Measurements from ENCODE around the gene PPP6R2.

Gene PPP6R2

DNA sequence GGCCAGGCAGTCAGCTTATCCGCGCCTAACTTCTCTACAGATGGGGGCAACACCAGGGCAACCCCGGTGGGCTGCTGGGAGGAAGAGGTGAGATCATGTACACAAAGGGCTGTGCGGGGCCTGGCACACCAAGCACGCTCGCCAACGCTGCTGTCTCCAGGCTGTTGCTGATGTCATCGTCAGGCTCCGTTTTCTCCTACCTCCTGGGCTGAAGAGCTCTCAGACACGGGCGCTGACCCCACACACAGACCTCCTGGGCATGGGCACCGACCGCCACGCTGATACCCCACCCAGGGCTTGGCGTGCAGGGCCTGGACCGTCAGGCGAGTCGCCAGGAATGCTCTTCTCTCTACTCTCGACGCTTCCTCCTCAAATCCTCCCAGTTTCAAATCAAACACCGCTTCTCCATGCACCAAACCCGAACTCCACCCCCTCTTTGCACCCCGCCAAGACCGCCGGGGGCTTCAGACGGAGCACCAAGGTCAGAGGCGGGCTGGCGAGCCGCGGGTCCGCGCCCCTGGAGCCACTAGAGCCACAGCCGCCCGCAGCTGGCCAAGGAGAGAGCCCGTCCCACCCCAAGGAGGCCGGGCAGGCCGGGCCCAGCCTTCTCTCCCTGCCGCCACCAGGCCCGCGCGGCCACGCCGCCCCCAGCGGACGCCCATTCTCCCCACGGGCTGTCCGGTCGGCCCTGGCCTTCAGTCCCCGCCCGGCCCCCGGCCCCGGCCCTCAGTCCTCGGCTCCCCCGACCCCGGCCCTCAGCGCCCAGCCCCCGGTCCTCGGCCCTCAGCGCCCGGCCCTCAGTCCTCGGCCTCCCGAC, 130.9 kb downstream of the PPP6R2 start:
- Histone ChIP-seq H3K4me2 (ENCODE audit: low read length) (peak overlapping the region; percentile 97), H3K9me2 (replicated peaks; ENCODE audit: control insufficient read depth, low read length) (no peaks in the 10 kb centered on the region), H3K36me3 (ENCODE audit: control insufficient read depth, low read length) (peaks cover 40% of the 10 kb centered on the region), H3F3A (ENCODE audit: control insufficient read depth, insufficient read depth) (peaks cover 18% of the 10 kb centered on the region), H3K4me1 (ENCODE audit: control insufficient read depth, low read length) (peaks cover 51% of the 10 kb centered on the region), H4K20me1 (ENCODE audit: control insufficient read depth, insufficient read depth, low read depth, low read length) (no peaks in the 10 kb centered on the region), H3K79me2 (ENCODE audit: control insufficient read depth, low read length) (peaks cover 43% of the 10 kb centered on the region), H3K4me3 (ENCODE audit: low read length) (peak overlapping the region; percentile 82), H3K27me3 (ENCODE audit: control insufficient read depth, low read length) (peaks cover 4% of the 10 kb centered on the region; the same call in 1 of the 2 replicates), H3K9me3 (ENCODE audit: control insufficient read depth, insufficient read depth, low read length) (no peaks in the 10 kb centered on the region), H3K27ac (ENCODE audit: low read depth, low read length) (peak overlapping the region; percentile 100)
- TF ChIP-seq, protein P1, sequence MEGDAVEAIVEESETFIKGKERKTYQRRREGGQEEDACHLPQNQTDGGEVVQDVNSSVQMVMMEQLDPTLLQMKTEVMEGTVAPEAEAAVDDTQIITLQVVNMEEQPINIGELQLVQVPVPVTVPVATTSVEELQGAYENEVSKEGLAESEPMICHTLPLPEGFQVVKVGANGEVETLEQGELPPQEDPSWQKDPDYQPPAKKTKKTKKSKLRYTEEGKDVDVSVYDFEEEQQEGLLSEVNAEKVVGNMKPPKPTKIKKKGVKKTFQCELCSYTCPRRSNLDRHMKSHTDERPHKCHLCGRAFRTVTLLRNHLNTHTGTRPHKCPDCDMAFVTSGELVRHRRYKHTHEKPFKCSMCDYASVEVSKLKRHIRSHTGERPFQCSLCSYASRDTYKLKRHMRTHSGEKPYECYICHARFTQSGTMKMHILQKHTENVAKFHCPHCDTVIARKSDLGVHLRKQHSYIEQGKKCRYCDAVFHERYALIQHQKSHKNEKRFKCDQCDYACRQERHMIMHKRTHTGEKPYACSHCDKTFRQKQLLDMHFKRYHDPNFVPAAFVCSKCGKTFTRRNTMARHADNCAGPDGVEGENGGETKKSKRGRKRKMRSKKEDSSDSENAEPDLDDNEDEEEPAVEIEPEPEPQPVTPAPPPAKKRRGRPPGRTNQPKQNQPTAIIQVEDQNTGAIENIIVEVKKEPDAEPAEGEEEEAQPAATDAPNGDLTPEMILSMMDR (IDR thresholded peaks at IDR 0.05; ENCODE audit: low read depth, low read length, poor library complexity, severe bottlenecking), result no peak
- TF ChIP-seq EZH2phosphoT487 (IDR thresholded peaks at IDR 0.05; ENCODE audit: borderline replicate concordance, low read length), result no peak

DNA sequence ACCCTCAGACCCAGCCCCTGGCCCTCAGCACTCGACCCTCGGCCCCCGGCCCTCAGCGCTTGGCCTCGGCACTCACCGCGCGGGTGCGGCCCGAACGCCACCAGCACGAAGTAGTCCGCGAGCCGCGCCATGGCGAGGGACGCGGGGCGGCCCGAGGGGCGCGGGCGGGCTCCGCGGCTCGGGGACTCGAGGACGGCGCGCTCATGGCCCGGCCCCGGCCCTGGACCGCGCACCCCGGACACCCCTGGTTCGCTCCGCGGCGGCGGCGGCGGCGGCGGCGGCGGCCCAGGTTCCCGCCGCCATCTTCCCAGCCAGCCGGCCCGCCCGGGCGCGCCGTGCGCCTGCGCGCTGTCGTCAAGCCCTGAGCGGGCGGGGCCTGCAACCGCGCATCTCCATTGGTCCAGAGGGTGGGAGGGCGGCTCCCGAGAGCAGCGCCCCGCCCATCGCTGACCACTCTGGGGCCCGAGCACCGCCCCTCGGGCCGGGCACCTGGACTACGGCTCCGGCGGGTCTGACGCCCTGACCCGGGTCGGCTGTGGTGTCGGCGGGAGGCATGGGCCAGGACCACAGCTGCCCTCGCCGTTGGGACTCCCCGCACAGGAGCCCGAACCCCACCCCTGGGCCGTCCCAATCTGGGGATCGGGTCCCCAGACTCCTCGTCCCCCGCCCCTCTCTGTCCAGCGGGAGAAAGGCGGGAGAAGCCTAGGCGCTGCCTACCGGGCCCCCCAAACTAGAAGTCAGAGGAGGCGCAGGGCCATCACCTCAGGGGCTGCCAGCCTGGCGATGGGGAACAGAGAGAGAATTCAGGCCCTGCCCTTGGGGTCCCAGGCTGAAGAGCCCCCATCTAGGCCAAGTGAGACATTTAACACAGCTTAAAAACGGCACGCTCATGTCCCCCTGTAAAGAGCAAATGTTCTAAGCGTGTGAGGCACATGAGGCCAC, 131.9 kb downstream of the PPP6R2 start, which contains the start of gene SBF1:
SBF1 (minus strand) TSS at position 326 of the 942 bp plus-strand sequence; CDS start at position 131, 195 bp downstream.
- peaks cover 38% of the 10 kb centered on the region for H3K36me3 ChIP-seq (ENCODE audit: control insufficient read depth, low read length)
- peak within 1 kb of the TSS; percentile 97 for H3K4me2 ChIP-seq (ENCODE audit: low read length)
- TF ChIP-seq EZH2phosphoT487 (IDR thresholded peaks at IDR 0.05; ENCODE audit: borderline replicate concordance, low read length), result no peak
- TF ChIP-seq, protein P1 (IDR thresholded peaks at IDR 0.05; ENCODE audit: low read depth, low read length, poor library complexity, severe bottlenecking), result no peak
- H3K9me3 ChIP-seq (ENCODE audit: control insufficient read depth, insufficient read depth, low read length), result no peaks in the 10 kb centered on the region
- no peaks in the 10 kb centered on the region for H4K20me1 ChIP-seq (ENCODE audit: control insufficient read depth, insufficient read depth, low read depth, low read length)
- peak within 1 kb of the TSS; percentile 100 for H3K27ac ChIP-seq (ENCODE audit: low read depth, low read length)
- peaks cover 18% of the 10 kb centered on the region for H3F3A ChIP-seq (ENCODE audit: control insufficient read depth, insufficient read depth)
- H3K27me3 ChIP-seq (ENCODE audit: control insufficient read depth, low read length), result peaks cover 8% of the 10 kb centered on the region; the same call in 1 of the 2 replicates
- peaks cover 44% of the 10 kb centered on the region for H3K4me1 ChIP-seq (ENCODE audit: control insufficient read depth, low read length)
- H3K9me2 ChIP-seq (replicated peaks; ENCODE audit: control insufficient read depth, low read length), result no peaks in the 10 kb centered on the region
- H3K4me3 ChIP-seq (ENCODE audit: low read length), result peak within 1 kb of the TSS; percentile 82
- peaks cover 40% of the 10 kb centered on the region for H3K79me2 ChIP-seq (ENCODE audit: control insufficient read depth, low read length)

DNA sequence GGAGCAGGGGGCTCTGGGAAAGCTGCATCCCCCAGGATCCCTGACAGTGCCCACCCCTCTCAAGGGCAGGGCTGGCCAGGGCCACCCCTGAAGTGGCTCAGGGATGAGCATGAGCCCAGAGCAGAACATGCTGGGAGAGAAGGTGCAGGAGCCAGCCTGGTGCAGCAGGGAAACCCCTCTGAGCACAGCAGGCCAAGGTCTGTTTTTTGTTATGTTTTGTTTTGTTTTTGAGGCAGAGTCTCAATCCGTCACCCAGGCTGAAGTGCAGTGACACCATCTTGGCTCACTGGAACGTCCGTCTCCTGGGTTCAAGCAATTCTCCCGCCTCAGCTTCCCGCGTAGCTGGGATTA, 132.5 kb downstream of the PPP6R2 start:
- Histone ChIP-seq H3K9me2 (replicated peaks; ENCODE audit: control insufficient read depth, low read length) (no peaks in the 10 kb centered on the region), H3K9me3 (ENCODE audit: control insufficient read depth, insufficient read depth, low read length) (no peaks in the 10 kb centered on the region), H3K4me1 (ENCODE audit: control insufficient read depth, low read length) (peaks cover 38% of the 10 kb centered on the region), H3K36me3 (ENCODE audit: control insufficient read depth, low read length) (peaks cover 35% of the 10 kb centered on the region), H3K27ac (ENCODE audit: low read depth, low read length) (no peak overlapping the region), H3K79me2 (ENCODE audit: control insufficient read depth, low read length) (peaks cover 40% of the 10 kb centered on the region), H3K4me3 (ENCODE audit: low read length) (peak overlapping the region; percentile 82), H4K20me1 (ENCODE audit: control insufficient read depth, insufficient read depth, low read depth, low read length) (no peaks in the 10 kb centered on the region), H3F3A (ENCODE audit: control insufficient read depth, insufficient read depth) (peaks cover 12% of the 10 kb centered on the region), H3K4me2 (ENCODE audit: low read length) (peak overlapping the region; percentile 67), H3K27me3 (ENCODE audit: control insufficient read depth, low read length) (peaks cover 12% of the 10 kb centered on the region; the same call in 1 of the 2 replicates)
- TF ChIP-seq, protein P1 (IDR thresholded peaks at IDR 0.05; ENCODE audit: low read depth, low read length, poor library complexity, severe bottlenecking), result no peak
- TF ChIP-seq EZH2phosphoT487 (IDR thresholded peaks at IDR 0.05; ENCODE audit: borderline replicate concordance, low read length), result no peak

Measured in DOHH2 (cell line).